Activated CD8-positive, alpha-beta memory T cell treated with anti-CD3 and anti-CD28 coated beads, Interleukin-2, amount 50 U/mL, for 4 hours (primary cell): ENCODE measurements around the gene IFNGR1.
A peak's percentile ranks its signal among the peaks of the same experiment; 100 is the strongest.
"Not testable (repeated sequence)": the region's sequence is repeated elsewhere in the genome, so short reads cannot be mapped to it uniquely, and the experiment has no call there.

ENCODE experiments used
- DNase-seq: peaks from one replicate; pipeline ENCODE4 v3.0.0-alpha.2; 2020

Gene IFNGR1

DNA sequence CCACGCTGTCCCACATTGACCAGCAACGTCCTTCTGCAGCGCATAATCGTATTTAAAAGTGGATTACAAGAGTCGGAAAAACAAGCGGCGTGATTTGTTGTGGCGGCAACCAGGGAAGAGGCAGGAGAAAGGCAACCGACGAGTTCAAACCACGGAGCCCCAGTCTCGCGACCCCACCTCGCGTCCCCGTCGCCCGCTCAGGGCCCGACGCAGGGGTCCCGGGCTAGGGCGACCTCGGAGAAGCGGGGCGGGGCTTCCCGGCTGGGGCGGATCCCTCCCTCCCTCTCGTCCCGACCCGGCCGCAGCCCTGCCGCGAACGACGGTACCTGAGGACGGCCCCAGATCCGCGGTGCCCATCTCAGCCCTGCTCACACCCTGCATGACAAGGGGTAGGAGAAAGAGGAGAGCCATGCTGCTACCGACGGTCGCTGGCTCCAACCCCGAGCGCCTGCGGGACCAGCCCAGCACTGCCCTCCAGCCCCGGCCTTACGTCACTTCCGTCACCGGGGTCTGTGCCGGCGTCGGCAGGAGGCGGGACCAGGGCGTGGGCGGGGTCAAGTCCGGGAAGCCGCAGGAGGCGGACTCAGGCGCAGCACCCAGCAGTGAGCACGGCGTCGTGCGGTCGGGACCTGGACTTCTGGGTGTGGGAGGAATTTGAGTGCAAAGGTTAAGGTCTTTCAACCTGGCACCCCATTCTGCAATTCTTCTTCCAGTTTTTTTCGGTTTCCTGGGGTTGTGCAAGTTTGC, at the start of gene IFNGR1:
Gene IFNGR1 (minus strand): TSS at position 469 of the 747 bp plus-strand sequence. CDS start 58 bp downstream, at position 411.
- peak; percentile 98 for DNase-seq

DNA sequence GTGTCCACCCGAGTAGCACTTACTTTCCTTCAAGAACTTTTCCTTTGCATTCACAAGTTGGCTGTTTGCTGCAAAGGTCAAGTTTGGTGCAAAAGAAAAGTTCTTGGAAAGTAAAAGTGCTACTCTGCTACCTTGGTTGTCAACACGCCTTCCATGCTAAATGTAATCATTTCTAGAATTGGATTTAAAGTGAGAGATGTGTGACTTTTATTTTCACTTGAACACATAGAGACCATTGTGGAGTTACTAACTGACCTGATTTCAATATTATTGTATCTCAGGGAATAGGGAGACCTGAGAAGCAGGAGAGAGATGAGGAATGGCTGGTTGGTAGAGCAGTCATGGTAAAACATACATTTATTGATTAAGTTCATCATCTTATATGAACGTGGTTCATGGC, 49.7 kb upstream of the IFNGR1 start:
- DNase-seq: no peak

DNA sequence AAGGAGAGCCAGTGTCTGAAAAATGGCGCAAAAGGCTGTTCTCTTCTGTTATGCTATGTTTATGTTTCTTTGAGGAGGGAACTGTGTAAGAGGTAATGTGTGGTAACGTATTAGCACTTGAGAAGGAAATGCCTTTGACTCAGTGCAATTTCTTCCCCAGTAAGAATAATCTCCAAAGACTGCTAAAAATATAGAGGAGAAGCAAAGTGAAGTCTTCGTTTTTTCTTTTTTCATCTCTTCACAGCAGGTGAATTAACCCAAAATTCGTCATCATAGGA, 47.1 kb upstream of the IFNGR1 start:
- no peak for DNase-seq

DNA sequence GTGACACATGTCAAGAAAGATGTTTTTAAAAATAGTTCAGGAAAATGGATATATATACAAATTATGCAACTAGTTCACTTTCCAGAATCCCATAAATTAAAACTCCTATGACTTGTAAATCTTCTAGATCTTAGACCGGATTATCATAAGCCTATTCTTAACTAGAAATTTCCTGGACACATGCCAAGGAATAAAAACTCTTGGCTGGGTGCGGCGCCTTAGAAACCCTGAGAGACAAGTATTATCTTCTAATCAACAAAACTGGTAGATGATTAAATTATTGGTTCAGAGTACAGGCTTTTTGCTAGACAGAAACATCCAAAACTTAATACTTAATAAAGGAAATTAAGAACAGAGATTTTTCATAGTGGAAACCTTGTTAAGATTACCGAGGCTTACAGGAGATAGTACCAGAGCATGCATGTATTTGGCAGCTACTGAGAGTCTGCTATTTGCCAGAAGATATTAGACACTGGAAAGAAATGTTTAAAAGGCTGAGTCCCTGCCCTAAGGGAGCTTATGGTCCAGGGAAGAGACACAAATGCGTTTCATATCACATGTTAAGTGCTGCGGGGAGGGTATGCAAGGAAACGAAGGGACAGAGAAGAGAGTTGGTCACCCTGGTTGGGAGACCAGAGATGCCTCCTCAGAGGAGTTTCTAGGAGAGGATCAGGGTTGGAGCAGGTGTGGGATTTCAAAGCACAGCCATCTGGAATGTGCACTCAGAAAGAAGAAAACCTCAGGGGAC, 46.5 kb upstream of the IFNGR1 start:
- no peak for DNase-seq

DNA sequence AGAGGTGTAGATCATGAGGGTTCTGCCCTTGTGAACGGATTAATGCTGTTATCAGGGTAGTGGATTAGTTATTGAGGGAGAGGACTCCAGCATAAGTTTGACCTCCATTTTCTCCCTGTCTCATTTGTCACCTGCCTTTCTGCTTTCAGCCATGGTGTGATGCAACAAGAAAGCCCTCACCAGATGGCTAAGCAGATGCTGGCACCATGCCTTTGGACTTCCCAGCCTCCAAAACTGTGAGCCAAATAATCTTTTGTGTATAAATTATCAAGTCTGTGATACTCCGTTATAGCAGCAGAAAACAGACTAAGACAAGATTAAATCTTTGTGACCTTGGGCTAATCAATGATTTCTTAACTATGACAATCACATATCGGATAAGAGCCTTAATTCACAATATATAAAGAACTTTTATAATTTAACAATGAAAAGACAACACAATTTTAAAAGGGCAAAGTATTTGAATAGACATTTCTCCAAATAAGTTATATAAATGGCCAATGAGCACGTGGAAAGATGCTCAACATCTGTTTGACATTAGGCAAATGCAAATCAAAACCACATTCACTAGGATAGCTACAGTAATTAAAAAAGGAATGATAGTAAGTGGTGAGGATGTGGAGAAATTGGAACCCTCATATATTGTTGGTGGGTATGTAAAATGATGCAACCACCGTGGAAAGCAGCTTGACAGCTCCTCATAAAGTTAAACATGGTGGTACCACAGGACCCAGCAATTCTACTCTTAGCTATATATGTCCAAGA, 45.3 kb upstream of the IFNGR1 start:
- DNase-seq: no peak

DNA sequence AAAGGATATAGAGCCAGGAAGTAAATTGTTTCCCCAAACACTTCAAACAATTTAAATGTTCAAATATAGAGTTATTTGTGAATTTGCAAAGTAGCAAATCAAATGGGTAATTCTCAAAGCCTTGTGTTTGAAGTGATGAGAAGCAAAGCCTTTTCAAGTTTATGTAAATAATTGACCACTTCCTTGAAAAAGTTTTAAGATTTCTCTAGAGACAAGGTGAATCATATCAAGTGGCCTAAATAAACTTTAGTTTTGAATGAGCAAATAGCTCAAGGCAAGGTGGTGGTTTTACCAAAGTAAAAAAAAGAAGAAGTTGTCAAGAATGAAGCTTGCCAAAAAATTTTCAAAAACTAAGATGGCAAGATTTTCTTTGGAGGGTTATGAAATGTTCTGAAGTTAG, 42.6 kb upstream of the IFNGR1 start:
- DNase-seq: no peak

DNA sequence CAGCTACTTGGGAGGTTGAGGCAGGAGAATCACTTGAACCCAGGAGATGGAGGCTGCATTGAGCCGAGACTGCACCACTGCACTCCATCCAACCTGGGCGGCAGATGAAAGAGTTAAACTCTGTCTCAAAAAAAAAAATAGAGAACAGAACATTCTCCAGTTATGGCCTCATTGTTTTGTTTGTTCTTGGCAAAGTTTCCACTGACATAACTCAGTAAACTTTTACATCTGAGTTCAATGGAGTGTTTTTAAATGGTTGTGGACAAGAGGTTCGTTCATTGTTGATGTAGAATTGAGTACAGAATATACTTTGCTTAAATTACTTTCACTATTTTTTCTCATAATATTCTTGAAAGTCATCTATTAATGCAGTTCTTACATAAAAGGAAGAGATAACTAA, 42.2 kb upstream of the IFNGR1 start:
- no peak for DNase-seq

DNA sequence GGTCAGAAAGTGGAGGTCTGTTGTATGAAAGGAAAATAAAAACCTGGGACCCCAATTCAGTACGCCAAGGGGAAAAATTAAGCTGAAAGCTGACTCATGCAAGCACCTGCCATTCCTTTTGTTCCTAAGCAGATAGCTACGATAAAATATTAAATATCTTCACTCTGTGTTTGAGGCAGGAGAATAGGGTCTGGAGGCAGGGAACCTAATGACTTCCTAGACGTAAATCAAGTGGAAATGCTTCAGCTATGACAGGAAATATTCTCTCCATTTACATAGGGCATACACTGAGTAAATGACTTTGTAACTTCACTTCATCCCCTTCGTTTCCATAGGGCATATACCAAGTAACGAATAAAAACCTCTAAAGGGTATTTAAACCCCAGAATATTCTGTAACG, 41.0 kb upstream of the IFNGR1 start:
- DNase-seq: no peak

DNA sequence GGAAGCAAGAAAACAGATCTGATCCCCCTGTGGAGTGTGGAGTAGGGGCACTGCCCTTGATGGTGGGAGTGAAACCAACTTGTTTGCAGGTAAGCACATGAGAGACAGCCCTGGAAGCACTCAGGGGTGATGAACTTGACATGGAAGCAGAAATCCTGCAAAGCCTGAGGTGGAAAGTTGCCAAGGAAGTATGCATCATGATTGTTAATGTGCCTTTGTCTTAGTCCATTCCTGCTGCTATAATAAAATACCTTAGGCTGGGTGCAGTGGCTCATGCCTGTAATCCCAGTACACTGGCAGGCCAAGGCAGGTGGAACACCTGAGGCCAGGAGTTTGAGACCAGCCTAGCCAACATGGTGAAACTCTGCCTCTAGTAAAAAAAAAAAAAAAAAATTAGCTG, 40.2 kb upstream of the IFNGR1 start:
- no peak for DNase-seq

DNA sequence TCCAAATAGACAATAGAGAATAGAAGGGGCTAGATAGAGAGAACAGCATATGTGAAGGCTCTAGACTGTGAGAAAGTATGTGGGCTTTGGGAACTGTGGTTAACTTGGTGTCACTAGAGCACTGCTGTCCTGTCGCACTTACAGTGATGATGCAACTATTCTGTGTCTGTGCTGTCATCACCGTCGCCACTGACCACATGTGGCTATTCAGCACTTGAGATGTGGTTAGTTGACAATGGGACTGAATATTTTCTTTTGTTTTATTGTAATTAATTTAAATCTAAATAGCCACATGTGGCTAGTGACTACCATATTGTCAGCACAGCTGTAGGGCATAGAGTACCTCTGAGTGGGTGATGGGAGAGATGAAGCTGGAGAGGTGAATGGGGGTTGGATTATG, 39.0 kb upstream of the IFNGR1 start:
- no peak for DNase-seq

DNA sequence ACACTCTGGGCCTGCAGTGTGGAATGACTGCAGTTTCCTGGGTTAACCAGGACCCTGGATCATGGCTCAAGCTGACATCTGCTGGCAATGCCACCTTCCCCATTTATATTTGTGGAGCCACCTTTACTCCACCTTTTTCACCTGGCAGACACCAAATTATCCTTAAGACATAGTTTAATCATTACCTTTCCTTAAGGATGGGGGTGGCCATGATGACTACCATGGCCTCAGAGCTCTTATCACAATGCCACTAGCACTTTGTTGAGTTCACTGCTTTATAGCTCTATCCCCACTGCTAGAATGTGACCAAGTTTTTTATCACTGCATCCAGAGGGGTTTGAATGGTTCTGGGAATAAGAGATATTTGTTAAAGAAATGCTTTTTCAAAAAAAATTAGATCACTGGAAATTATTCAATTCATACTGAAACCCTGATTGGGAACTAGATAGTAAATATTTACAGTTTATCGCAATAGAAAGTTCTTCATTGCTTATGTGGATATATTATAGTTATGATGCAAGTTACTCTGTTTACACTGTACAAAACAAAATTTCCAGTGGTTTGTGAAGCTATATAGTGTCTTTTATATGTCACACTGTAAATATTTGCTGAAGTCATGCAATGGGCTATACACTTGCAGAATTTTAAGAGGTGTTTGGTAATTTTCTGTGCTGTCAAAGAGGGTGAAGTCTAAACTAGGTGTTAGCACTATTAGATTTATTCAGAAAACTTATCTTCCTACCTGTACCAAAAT, 37.3 kb upstream of the IFNGR1 start:
- DNase-seq: no peak

DNA sequence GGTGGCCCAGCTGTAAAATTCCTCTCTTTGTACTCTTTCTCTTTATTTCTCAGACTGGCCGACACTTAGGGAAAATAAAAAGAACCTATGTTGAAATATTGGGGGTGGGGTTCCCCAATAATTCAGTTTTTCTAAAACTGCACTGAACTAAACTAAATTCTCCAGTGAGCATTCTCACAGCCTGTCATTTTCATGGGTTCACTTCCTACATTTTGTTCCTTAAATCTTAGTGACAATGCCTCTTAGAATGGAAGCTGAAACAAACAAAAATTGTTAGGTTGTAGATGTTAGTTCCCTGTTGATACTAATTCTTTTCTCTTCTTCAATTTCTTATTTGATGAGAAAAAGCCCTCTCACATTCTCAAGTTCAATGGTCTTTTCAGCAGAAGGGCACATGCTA, 35.8 kb upstream of the IFNGR1 start:
- DNase-seq: no peak

DNA sequence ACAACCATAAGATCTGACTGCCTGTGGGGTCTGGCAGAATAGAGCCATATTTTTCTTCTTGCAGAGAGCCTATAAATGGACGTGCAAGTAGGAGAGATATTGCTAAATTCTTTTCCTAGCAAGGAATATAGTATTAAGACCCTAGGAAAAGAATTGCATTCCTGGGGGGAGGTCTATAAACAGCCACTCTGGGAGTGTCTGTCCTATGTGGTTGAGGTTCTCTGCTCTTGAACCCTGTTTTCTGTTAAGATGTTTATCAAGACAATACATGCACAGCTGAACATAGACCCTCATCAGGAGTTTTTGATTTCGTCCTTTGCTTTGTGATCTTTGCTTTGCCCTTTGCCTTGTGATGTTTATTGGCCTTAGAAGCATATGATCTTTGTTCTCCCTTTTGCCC, 35.2 kb upstream of the IFNGR1 start:
- not testable (repeated sequence) for DNase-seq

DNA sequence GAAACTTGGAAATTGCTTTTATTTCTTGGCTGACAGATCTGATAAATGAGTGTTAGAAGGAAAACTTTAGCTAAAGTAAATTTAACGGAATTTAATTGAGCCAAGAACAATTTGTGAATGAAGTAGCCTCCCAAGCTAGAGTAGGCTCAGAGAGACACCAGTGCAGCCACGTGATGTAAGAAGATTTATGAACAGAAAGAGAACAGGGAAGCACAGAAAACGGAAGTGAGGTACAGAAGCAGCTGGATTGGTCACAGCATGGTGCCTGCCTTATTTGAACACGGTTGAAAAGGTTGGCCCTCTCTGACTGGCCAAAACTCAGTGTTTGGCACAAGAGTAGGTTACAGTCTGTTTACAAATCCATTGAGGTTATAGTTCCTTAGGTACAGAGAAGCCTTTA, 29.5 kb upstream of the IFNGR1 start:
- DNase-seq: no peak

DNA sequence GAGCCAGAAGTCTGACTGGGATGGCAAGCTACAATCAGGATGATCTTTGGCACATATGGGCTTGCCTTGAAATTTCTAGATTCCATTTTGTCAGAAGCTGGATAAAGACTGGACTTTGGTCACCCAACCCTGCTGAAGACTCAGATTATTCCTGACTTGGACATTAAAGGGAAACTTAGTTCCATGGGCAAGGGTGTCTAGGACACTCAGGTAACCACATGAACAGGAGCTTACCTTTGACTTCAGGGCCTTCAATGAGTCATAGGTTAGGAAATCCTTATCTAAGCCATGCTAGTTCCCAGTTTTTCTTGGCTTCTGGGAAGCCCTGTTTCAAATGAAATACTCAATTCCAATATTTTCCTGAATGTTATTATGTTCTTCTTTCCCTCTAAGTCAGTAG, 28.5 kb upstream of the IFNGR1 start:
- no peak for DNase-seq

DNA sequence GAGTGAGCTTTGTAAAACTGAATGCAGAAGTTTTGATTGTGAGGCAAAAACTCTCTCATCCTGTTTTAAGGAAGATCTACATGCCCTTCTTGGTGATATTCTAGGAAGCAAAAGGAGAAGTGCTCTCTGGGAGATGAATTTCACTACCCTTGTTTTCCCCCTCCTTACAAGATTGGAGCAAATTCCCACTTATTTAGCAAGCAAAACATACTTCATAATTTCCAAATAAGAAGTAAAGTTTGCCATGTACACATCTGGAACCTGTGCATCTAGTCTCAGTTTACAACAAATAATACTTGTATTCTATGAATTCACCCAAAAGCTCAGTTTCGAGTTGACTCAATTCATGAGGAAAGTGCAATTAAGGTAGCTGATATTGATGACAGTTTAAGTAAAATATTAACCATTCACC, 27.6 kb upstream of the IFNGR1 start:
- DNase-seq: no peak

DNA sequence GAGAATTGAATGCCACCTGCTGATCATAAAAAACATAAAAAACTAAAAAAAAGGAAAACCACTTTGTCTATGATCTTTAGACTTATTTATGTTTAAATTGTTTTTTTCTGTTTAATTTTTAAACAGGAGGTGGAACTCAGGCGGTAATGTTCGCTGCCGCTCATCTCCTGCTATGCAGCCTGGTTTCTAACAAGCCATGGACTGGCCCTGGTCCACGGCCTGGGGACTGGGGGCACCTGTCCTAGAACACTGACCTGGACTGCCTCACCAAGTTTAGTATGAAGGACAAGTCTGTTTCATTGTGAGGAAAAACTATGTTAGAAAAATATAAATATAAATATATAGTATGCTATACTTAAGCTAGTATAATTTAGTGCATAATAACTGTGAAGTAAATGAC, 27.0 kb upstream of the IFNGR1 start:
- no peak for DNase-seq

DNA sequence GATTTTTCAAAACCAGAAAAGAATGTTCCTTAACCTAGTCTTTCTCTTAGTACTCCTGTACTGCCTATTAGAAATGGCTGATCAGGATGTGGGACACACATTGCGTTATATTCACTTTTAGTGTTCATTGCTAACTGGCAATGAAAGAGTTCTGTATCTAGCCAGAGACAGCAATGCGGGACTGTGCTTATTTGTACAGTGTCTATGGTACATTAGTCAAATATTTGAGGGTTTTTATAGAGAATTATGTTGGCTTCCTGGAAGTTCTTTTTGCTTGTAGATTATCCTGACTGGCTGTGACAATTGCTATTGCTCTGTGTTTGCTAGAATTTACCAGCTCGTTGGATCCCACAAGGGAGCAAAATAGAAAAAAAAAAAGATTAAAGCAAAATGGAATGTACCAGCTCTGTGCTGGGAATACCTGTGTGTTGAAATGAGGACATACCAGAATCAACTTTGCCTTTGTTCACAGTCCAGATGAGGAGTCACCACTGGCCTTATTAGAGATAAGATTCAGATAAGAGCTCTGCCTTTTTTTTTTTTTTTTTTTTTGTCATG, 22.4 kb upstream of the IFNGR1 start:
- no peak for DNase-seq

DNA sequence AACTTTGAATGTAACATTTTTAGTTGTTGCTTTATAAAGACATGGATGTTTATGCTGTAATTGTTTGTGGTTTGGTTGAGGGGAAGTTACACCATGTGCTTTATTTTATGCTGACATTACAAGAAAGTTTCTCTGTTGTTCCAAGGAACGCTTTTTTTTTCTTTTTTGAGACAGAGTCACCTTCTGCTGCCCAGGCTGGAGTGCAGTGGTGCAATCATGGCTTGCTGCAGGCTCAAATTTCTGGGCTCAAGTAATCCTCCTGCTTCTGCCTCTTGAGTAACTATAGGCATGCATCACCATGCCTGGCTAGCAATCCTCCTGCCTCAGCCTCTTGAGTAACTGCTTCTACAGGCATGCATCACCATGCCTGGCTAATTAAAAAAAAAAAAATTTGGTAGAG, 21.0 kb upstream of the IFNGR1 start:
- DNase-seq: no peak

DNA sequence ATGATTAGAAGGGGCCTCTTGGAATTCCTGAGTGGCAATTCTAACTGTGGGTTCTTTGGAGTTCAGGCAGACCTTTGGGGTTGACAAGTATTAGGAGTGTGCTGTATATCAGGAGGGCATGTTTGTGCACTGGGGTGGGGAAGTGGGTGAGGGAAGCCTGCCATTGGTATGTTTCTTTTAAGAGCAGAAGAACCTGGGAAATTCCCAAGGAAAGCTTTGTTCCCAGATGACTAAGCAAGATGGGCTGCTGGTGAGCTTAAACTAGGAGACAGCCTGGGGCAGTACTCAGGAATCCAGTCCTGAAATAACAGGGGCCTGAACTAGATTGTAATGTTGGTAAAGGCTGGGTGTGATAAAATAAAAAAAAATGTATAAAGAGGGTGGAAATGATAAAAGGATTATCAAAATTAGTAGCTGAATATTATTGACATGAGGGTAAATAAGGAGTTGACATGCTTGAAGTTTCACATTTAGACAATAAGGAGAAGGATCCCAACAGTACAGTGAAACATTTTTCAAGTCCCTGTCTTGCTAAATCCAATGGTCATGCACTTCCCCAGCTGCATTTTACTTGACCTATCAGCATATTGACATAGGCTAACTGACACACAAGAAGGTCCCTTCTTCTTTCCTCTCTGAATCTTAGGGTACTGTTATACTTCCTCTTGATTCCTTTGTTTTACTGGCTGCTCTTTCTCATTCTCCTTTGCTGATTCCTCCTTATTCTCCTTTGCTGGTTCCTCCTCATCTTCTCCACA, 18.4 kb upstream of the IFNGR1 start:
- DNase-seq: no peak

DNA sequence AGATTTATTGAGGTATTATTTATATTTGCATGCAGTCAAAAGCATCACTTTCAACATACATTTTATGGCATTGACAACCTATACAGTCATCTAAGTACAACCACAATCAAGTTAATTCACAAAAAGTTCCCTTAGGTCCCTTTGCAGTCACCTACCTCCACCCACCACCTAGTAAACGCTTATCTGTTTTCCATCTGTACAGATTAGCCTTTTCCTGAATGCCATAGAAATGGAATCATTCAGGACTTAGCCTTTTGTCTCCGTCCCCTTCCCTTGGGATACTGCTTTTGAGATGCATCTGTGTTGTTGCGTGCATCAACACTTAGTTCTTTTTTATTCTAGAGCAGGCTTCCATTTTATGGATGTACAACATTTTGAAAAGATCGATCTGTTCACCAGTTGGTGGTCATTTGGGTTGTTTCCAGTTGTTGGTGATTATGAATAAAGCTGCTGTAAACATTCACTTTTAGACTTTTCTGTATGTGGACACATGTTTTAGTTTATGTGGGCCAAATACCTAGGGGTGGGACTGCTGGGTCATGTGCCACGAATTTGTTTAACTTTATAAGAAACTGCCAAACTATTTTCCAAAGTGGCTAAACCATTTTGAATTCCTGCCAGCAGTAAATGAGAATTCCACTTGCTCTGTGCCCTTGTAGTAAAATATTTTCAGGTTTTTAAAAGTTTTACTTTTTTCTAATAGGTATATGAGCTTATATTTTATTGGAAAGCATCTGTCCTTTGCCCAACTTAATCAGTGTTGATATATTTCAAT, 17.6 kb upstream of the IFNGR1 start:
- DNase-seq: no peak
